HFFc6 (cell line): ENCODE data around the gene STH. TPM values are rescaled to one million over a fixed set of nuclear protein-coding genes. Genes with fewer than 3 reads are reported as not detected.
A peak's percentile ranks its signal among the peaks of the same experiment; 100 is the strongest.

Source experiments
- DNase-seq: peaks from one replicate; pipeline ENCODE4 v3.0.0-alpha.2; 2018
- H3K27ac Mint-ChIP-seq: 2 replicates; pipeline ENCODE4 v1.8.0; 2020; ENCODE audit warnings: mild to moderate bottlenecking, mixed read lengths
- H3K27me3 Mint-ChIP-seq: 2 replicates; pipeline ENCODE4 v1.8.0; 2021; ENCODE audit warnings: mild to moderate bottlenecking, moderate library complexity, mixed read lengths; ENCODE audit not compliant: insufficient read depth
- H3K36me3 Mint-ChIP-seq: 2 replicates; pipeline ENCODE4 v1.8.0; 2021; ENCODE audit warnings: low read depth, mixed read lengths
- H3K4me1 Mint-ChIP-seq: 2 replicates; pipeline ENCODE4 v1.8.0; 2020; ENCODE audit warnings: low read depth, mixed read lengths
- H3K4me3 Mint-ChIP-seq: 2 replicates; pipeline ENCODE4 v1.8.0; 2020; ENCODE audit warnings: mild to moderate bottlenecking, moderate library complexity, mixed read lengths
- H3K9me3 Mint-ChIP-seq: 2 replicates; pipeline ENCODE4 v1.8.0; 2020; ENCODE audit warnings: mild to moderate bottlenecking, mixed read lengths
- CTCF ChIP-seq: fragments of 200-600 bp; sonication (generic); IDR thresholded peaks from 2 replicates; pipeline ENCODE4 v1.5.0; 2021; ENCODE audit warnings: antibody characterized with exemption, mild to moderate bottlenecking
- total RNA-seq, 6 experiments: library from RNA; stranded (reverse); fragmentation: NEBNext Ultra II Directional; extraction: Animal tissue kit (Norgen Biotek cat#: 25700); gene quantifications; 2 replicates in 1 of 6; 3 replicates in 5 of 6; pipeline ENCODE4 v1.2.3, GENCODE V29; 2021

STH gene
- total RNA-seq, 6 experiments from 2014 or later, result not detected

- Mint-ChIP-seq H3K4me3 (no peak overlapping the region), H3K27me3 (peaks cover 53% of the 10 kb centered on the region)
- TF ChIP-seq CTCF, result no peak
These were observed 22.7 kb upstream of the STH start for GRCh38 chr17:45976391-45976754.

GRCh38 chr17:45976755-45977505, 22.1 kb upstream of the STH start:
- Mint-ChIP-seq H3K4me3 (no peak overlapping the region), H3K4me1 (no peaks in the 10 kb centered on the region), H3K36me3 (no peaks in the 10 kb centered on the region), H3K9me3 (no peaks in the 10 kb centered on the region), H3K27me3 (peaks cover 58% of the 10 kb centered on the region), H3K27ac (no peak overlapping the region)
- no peak for TF ChIP-seq CTCF
- DNase-seq, result peak; percentile 30

More at GRCh38 chr17:45976391-45976754, 22.7 kb upstream of the STH start:
- no peaks in the 10 kb centered on the region for H3K36me3 Mint-ChIP-seq
- no peaks in the 10 kb centered on the region for H3K4me1 Mint-ChIP-seq
- H3K27ac Mint-ChIP-seq, result no peak overlapping the region
- DNase-seq, result no peak
- no peaks in the 10 kb centered on the region for H3K9me3 Mint-ChIP-seq

- Mint-ChIP-seq H3K4me1 (no peaks in the 10 kb centered on the region), H3K27me3 (peaks cover 57% of the 10 kb centered on the region), H3K36me3 (no peaks in the 10 kb centered on the region), H3K9me3 (no peaks in the 10 kb centered on the region), H3K4me3 (no peak overlapping the region), H3K27ac (no peak overlapping the region)
- no peak for TF ChIP-seq CTCF
- DNase-seq, result no peak
These were observed 21.6 kb upstream of the STH start for GRCh38 chr17:45977506-45977824.

GRCh38 chr17:45977976-45978626, 20.9 kb upstream of the STH start:
- Mint-ChIP-seq H3K9me3 (no peaks in the 10 kb centered on the region), H3K27me3 (peaks cover 52% of the 10 kb centered on the region), H3K27ac (no peak overlapping the region), H3K4me1 (no peaks in the 10 kb centered on the region), H3K4me3 (no peak overlapping the region), H3K36me3 (no peaks in the 10 kb centered on the region)
- no peak for DNase-seq
- TF ChIP-seq CTCF, result no peak

- no peak overlapping the region for H3K4me3 Mint-ChIP-seq
- H3K36me3 Mint-ChIP-seq, result no peaks in the 10 kb centered on the region
- peaks cover 48% of the 10 kb centered on the region for H3K27me3 Mint-ChIP-seq
- no peaks in the 10 kb centered on the region for H3K9me3 Mint-ChIP-seq
- no peak for DNase-seq
- no peak overlapping the region for H3K27ac Mint-ChIP-seq
- no peaks in the 10 kb centered on the region for H3K4me1 Mint-ChIP-seq
- TF ChIP-seq CTCF, result no peak
These were observed 19.9 kb upstream of the STH start for GRCh38 chr17:45979137-45979536.
